Activated T-cell treated with anti-CD3 and anti-CD28 coated beads, Interleukin-2, amount 50 U/mL, for 72 hours (primary cell): Measurements from ENCODE around the gene RAC3. TPM values are rescaled to one million over a fixed set of nuclear protein-coding genes. Genes with fewer than 3 reads are reported as not detected.

Experiments
- ATAC-seq, 2 donors: fragments of 150-1000 bp; cut with Tn5 transposase; replicated peaks in 1 of 2; 2 replicates each; pipeline ENCODE4 v1.10.0; 2021; ENCODE audit warnings: moderate library complexity in 2 of 2, mild to moderate bottlenecking in 1 of 2
- DNase-seq, 2 donors: peaks; one replicate each; pipeline ENCODE4 v3.0.0; 2021 to 2022; ENCODE audit warnings: mixed read lengths in 1 of 2
- H3K27ac Mint-ChIP-seq: one replicate; pipeline ENCODE4 v1.8.0; 2022; ENCODE audit warnings: mild to moderate bottlenecking, moderate library complexity, mixed read lengths
- H3K27me3 Mint-ChIP-seq: one replicate; pipeline ENCODE4 v1.8.0; 2022; ENCODE audit warnings: low read depth, mixed read lengths
- H3K36me3 Mint-ChIP-seq, 2 donors: one replicate each; pipeline ENCODE4 v1.8.0; 2022; ENCODE audit warnings: mixed read lengths in 2 of 2, mild to moderate bottlenecking in 1 of 2; ENCODE audit not compliant: insufficient read depth in 2 of 2
- H3K4me1 Mint-ChIP-seq: one replicate; pipeline ENCODE4 v1.8.0; 2022; ENCODE audit warnings: low read depth, mixed read lengths
- H3K4me3 Mint-ChIP-seq, 2 donors: one replicate each; pipeline ENCODE4 v1.8.0; 2022; ENCODE audit warnings: mild to moderate bottlenecking in 2 of 2, mixed read lengths in 2 of 2, moderate library complexity in 2 of 2
- H3K9me3 Mint-ChIP-seq, 2 donors: one replicate each; pipeline ENCODE4 v1.8.0; 2022; ENCODE audit warnings: mixed read lengths in 2 of 2
- total RNA-seq, 2 donors: library from RNA; stranded (reverse); gene quantifications; one replicate each; pipeline ENCODE4 v1.2.3, GENCODE V29; 2022

RAC3 gene
- total RNA-seq, 2 donors from 2014 or later = 8.5 to 13.1 TPM

GRCh38 chr17:82065638-82066303 is 34.3 kb downstream of the RAC3 start, which contains the start of gene DUS1L:
TSS of gene DUS1L (minus strand) at chr17:82065804. CDS start at chr17:82065059, 745 bp downstream.
- DNase-seq (peak; percentile 75 to 88), ATAC-seq (peak; percentile 91 to 92)
- Mint-ChIP-seq H3K27ac (peak within 1 kb of the TSS; percentile 96), H3K27me3 (no peaks in the 10 kb centered on the region), H3K36me3 (peaks cover 0 to 2% of the 10 kb centered on the region in 2 donors), H3K4me1 (peaks cover 21% of the 10 kb centered on the region), H3K4me3 (peak within 1 kb of the TSS; percentile 88 to 97), H3K9me3 (no peaks in the 10 kb centered on the region)

GRCh38 chr17:82070611-82071010 is 39.1 kb downstream of the RAC3 start:
- H3K4me1 Mint-ChIP-seq = peaks cover 14% of the 10 kb centered on the region
- H3K4me3 Mint-ChIP-seq = no peak overlapping the region
- H3K27me3 Mint-ChIP-seq = no peaks in the 10 kb centered on the region
- ATAC-seq (no peak), DNase-seq (no peak)
- no peaks in the 10 kb centered on the region for H3K9me3 Mint-ChIP-seq
- H3K27ac Mint-ChIP-seq = no peak overlapping the region
- H3K36me3 Mint-ChIP-seq = no peaks in the 10 kb centered on the region

- H3K27me3 Mint-ChIP-seq = no peaks in the 10 kb centered on the region
- no peaks in the 10 kb centered on the region for H3K4me1 Mint-ChIP-seq
- ATAC-seq (no peak), DNase-seq (no peak)
- H3K9me3 Mint-ChIP-seq = no peaks in the 10 kb centered on the region
- no peak overlapping the region for H3K4me3 Mint-ChIP-seq
- no peaks in the 10 kb centered on the region for H3K36me3 Mint-ChIP-seq
- H3K27ac Mint-ChIP-seq = no peak overlapping the region
These were observed 41.3 kb downstream of the RAC3 start for GRCh38 chr17:82072827-82073226.

GRCh38 chr17:82073446-82073845 is 42.0 kb downstream of the RAC3 start:
- H3K36me3 Mint-ChIP-seq = no peaks in the 10 kb centered on the region
- DNase-seq (no peak), ATAC-seq (no peak)
- H3K27me3 Mint-ChIP-seq = no peaks in the 10 kb centered on the region
- no peaks in the 10 kb centered on the region for H3K4me1 Mint-ChIP-seq
- no peak overlapping the region for H3K4me3 Mint-ChIP-seq
- H3K9me3 Mint-ChIP-seq = no peaks in the 10 kb centered on the region
- no peak overlapping the region for H3K27ac Mint-ChIP-seq

- no peaks in the 10 kb centered on the region for H3K27me3 Mint-ChIP-seq
- no peak overlapping the region for H3K4me3 Mint-ChIP-seq
- ATAC-seq = no peak
- no peak for DNase-seq
- no peaks in the 10 kb centered on the region for H3K9me3 Mint-ChIP-seq
- H3K36me3 Mint-ChIP-seq = no peaks in the 10 kb centered on the region
- no peaks in the 10 kb centered on the region for H3K4me1 Mint-ChIP-seq
- no peak overlapping the region for H3K27ac Mint-ChIP-seq
These were observed 44.7 kb downstream of the RAC3 start for GRCh38 chr17:82076018-82076784.

- H3K27me3 Mint-ChIP-seq = no peaks in the 10 kb centered on the region
- H3K4me3 Mint-ChIP-seq = no peak overlapping the region
- H3K9me3 Mint-ChIP-seq = no peaks in the 10 kb centered on the region
- no peak overlapping the region for H3K27ac Mint-ChIP-seq
- peak in 1 of 2 donors; percentile 13 for ATAC-seq
- H3K36me3 Mint-ChIP-seq = no peaks in the 10 kb centered on the region
- DNase-seq = no peak
- H3K4me1 Mint-ChIP-seq = no peaks in the 10 kb centered on the region
These were observed 45.5 kb downstream of the RAC3 start for GRCh38 chr17:82076785-82077591.

GRCh38 chr17:82077617-82078358 is 46.3 kb downstream of the RAC3 start:
- no peaks in the 10 kb centered on the region for H3K9me3 Mint-ChIP-seq
- no peak overlapping the region for H3K27ac Mint-ChIP-seq
- H3K4me3 Mint-ChIP-seq = no peak overlapping the region
- H3K36me3 Mint-ChIP-seq = no peaks in the 10 kb centered on the region
- no peaks in the 10 kb centered on the region for H3K4me1 Mint-ChIP-seq
- ATAC-seq (peak in 1 of 2 donors; percentile 28), DNase-seq (no peak)
- no peaks in the 10 kb centered on the region for H3K27me3 Mint-ChIP-seq

- ATAC-seq (peak in 1 of 2 donors; percentile 12), DNase-seq (no peak)
- H3K27me3 Mint-ChIP-seq = no peaks in the 10 kb centered on the region
- H3K4me1 Mint-ChIP-seq = no peaks in the 10 kb centered on the region
- H3K27ac Mint-ChIP-seq = no peak overlapping the region
- no peaks in the 10 kb centered on the region for H3K9me3 Mint-ChIP-seq
- no peak overlapping the region for H3K4me3 Mint-ChIP-seq
- H3K36me3 Mint-ChIP-seq = peaks cover 0 to 3% of the 10 kb centered on the region in 2 donors
These were observed 47.0 kb downstream of the RAC3 start for GRCh38 chr17:82078433-82078832.

- no peaks in the 10 kb centered on the region for H3K9me3 Mint-ChIP-seq
- H3K36me3 Mint-ChIP-seq = peaks cover 0 to 3% of the 10 kb centered on the region in 2 donors
- no peaks in the 10 kb centered on the region for H3K27me3 Mint-ChIP-seq
- no peak for DNase-seq
- no peak overlapping the region for H3K27ac Mint-ChIP-seq
- no peaks in the 10 kb centered on the region for H3K4me1 Mint-ChIP-seq
- no peak overlapping the region for H3K4me3 Mint-ChIP-seq
- ATAC-seq = no peak
These were observed 47.7 kb downstream of the RAC3 start for GRCh38 chr17:82079001-82079677.

GRCh38 chr17:82080048-82080788 is 48.7 kb downstream of the RAC3 start:
- H3K4me1 Mint-ChIP-seq = no peaks in the 10 kb centered on the region
- no peaks in the 10 kb centered on the region for H3K27me3 Mint-ChIP-seq
- ATAC-seq (no peak), DNase-seq (no peak)
- no peak overlapping the region for H3K4me3 Mint-ChIP-seq
- H3K9me3 Mint-ChIP-seq = no peaks in the 10 kb centered on the region
- no peak overlapping the region for H3K27ac Mint-ChIP-seq
- H3K36me3 Mint-ChIP-seq = peaks cover 0 to 3% of the 10 kb centered on the region in 2 donors

GRCh38 chr17:82080789-82081464 is 49.4 kb downstream of the RAC3 start:
- no peaks in the 10 kb centered on the region for H3K9me3 Mint-ChIP-seq

More at GRCh38 chr17:82080789-82081464, 49.4 kb downstream of the RAC3 start:
- no peak for DNase-seq
- H3K4me1 Mint-ChIP-seq = no peaks in the 10 kb centered on the region
- peaks cover 0 to 3% of the 10 kb centered on the region in 2 donors for H3K36me3 Mint-ChIP-seq
- H3K4me3 Mint-ChIP-seq = no peak overlapping the region
- no peak overlapping the region for H3K27ac Mint-ChIP-seq
- ATAC-seq = no peak
- no peaks in the 10 kb centered on the region for H3K27me3 Mint-ChIP-seq
